ENCODE data around the gene DOCK3. TPM values are rescaled to one million over a fixed set of nuclear protein-coding genes. Genes with fewer than 3 reads are reported as not detected.

DOCK3 gene
- total and polyA plus RNA-seq, 2 donors (not counting 3 experiments of a cell fraction or from before 2014, with no cell fraction given) = 0.08 to 0.13 TPM

GRCh38 chr3:51270559-51270958 lies 595.8 kb downstream of the DOCK3 start:
- BruUV-seq (replicated peaks) = no TSS peak
- no peaks in the 10 kb centered on the region for H3K4me1 ChIP-seq (ENCODE audit: control insufficient read depth, extremely low read depth, insufficient read depth, low read length)
- H4K20me1 ChIP-seq (replicated peaks; ENCODE audit: control insufficient read depth, extremely low read depth, insufficient read depth, low read length) = no peaks in the 10 kb centered on the region
- TF ChIP-seq, protein P1, sequence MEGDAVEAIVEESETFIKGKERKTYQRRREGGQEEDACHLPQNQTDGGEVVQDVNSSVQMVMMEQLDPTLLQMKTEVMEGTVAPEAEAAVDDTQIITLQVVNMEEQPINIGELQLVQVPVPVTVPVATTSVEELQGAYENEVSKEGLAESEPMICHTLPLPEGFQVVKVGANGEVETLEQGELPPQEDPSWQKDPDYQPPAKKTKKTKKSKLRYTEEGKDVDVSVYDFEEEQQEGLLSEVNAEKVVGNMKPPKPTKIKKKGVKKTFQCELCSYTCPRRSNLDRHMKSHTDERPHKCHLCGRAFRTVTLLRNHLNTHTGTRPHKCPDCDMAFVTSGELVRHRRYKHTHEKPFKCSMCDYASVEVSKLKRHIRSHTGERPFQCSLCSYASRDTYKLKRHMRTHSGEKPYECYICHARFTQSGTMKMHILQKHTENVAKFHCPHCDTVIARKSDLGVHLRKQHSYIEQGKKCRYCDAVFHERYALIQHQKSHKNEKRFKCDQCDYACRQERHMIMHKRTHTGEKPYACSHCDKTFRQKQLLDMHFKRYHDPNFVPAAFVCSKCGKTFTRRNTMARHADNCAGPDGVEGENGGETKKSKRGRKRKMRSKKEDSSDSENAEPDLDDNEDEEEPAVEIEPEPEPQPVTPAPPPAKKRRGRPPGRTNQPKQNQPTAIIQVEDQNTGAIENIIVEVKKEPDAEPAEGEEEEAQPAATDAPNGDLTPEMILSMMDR (IDR thresholded peaks at IDR 0.05; ENCODE audit: extremely low read depth in 1 of 2, insufficient read depth in 1 of 2, low read depth in 1 of 2, low read length in 2 of 2) = no peak
- TF ChIP-seq POLR2A (IDR thresholded peaks at IDR 0.05; ENCODE audit: low read depth, low read length) (no peak), GATA2 (IDR thresholded peaks at IDR 0.05; ENCODE audit: insufficient read depth, insufficient read length, low read depth, low read length) (no peak), POLR2AphosphoS5 (IDR thresholded peaks at IDR 0.05; ENCODE audit: insufficient read depth, low read depth, low read length) (no peak), EZH2 (IDR thresholded peaks at IDR 0.05; ENCODE audit: borderline replicate concordance, low read depth, low read length, severe bottlenecking) (no peak), MYC (IDR thresholded peaks at IDR 0.05; ENCODE audit: low read depth, low read length) (no peak), FOS (IDR thresholded peaks at IDR 0.05; ENCODE audit: borderline replicate concordance, insufficient read depth, low read length) (no peak), JUN (IDR thresholded peaks at IDR 0.05; ENCODE audit: borderline replicate concordance, insufficient read depth, insufficient read length, low read depth) (no peak)
- TF ChIP-seq, protein P2, sequence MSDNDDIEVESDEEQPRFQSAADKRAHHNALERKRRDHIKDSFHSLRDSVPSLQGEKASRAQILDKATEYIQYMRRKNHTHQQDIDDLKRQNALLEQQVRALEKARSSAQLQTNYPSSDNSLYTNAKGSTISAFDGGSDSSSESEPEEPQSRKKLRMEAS (IDR thresholded peaks at IDR 0.05; ENCODE audit: insufficient read depth, insufficient read length) = no peak
- no peak overlapping the region for H2AFZ ChIP-seq (ENCODE audit: low read depth, low read length)
- H3K9ac ChIP-seq (replicated peaks; ENCODE audit: extremely low read depth, insufficient read depth, low read length) = no peak overlapping the region
- dilution Hi-C loops (cut with MboI; ENCODE audit: extremely low pct_ligation_motif_present, low sequenced_read_pairs) = no loop called here
- H3K27me3 ChIP-seq (ENCODE audit: control insufficient read depth in 2 of 2, insufficient read depth in 2 of 2, low read length in 2 of 2) = no peaks in the 10 kb centered on the region
- H3K79me2 ChIP-seq (ENCODE audit: control insufficient read depth, insufficient read depth, low read length) = no peaks in the 10 kb centered on the region
- no peaks in the 10 kb centered on the region for H3K36me3 ChIP-seq (ENCODE audit: control insufficient read depth in 2 of 2, extremely low read depth in 1 of 2, insufficient read depth in 2 of 2, low read length in 2 of 2)
- intact Hi-C loops (cut with micrococcal nuclease) = no loop called here
- DNase-seq (ENCODE audit: low read depth, low spot score) (no peak), FAIRE-seq (no peak)
- no peak overlapping the region for H3K4me3 ChIP-seq (replicated peaks in 1 of 3; ENCODE audit: insufficient read depth in 1 of 3, low read depth in 1 of 3, low read length in 3 of 3)
- CTCF ChIA-PET = no interaction called here
- H3K27ac ChIP-seq (ENCODE audit: insufficient read depth, low read depth, low read length) = no peak overlapping the region
- POLR2A ChIA-PET = no interaction called here
- H3K9me1 ChIP-seq (replicated peaks; ENCODE audit: control insufficient read depth, extremely low read depth, insufficient read depth, low read length) = no peaks in the 10 kb centered on the region
- H3K4me2 ChIP-seq (ENCODE audit: insufficient read depth, low read length) = no peak overlapping the region
- H3K9me3 ChIP-seq (replicated peaks; ENCODE audit: control insufficient read depth, insufficient read depth, low read length) = no peaks in the 10 kb centered on the region

All from endothelial cell of umbilical vein (primary cell).